ENCODE results near the gene DMTF1.

- TF ChIP-seq, protein P1, sequence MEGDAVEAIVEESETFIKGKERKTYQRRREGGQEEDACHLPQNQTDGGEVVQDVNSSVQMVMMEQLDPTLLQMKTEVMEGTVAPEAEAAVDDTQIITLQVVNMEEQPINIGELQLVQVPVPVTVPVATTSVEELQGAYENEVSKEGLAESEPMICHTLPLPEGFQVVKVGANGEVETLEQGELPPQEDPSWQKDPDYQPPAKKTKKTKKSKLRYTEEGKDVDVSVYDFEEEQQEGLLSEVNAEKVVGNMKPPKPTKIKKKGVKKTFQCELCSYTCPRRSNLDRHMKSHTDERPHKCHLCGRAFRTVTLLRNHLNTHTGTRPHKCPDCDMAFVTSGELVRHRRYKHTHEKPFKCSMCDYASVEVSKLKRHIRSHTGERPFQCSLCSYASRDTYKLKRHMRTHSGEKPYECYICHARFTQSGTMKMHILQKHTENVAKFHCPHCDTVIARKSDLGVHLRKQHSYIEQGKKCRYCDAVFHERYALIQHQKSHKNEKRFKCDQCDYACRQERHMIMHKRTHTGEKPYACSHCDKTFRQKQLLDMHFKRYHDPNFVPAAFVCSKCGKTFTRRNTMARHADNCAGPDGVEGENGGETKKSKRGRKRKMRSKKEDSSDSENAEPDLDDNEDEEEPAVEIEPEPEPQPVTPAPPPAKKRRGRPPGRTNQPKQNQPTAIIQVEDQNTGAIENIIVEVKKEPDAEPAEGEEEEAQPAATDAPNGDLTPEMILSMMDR (IDR thresholded peaks at IDR 0.05; ENCODE audit: poor library complexity), result no peak
- no peak for TF ChIP-seq EZH2phosphoT487 (IDR thresholded peaks at IDR 0.05; ENCODE audit: low read depth, severe bottlenecking, unreplicated experiment)
Observed at GRCh38 chr7:87217983-87218653, 65.9 kb downstream of the DMTF1 start.

All from hepatocyte (in vitro differentiated cells).